DND-41 (cell line): Measurements from ENCODE around the gene GARIN5A.
A peak's percentile ranks its signal among the peaks of the same experiment; 100 is the strongest.

Experiments
- ATAC-seq: fragments of 200-7000 bp; cut with Tn5 transposase; 3 replicates; pipeline ENCODE4 v1.9.1; 2021; ENCODE audit warnings: low read depth; ENCODE audit not compliant: insufficient read depth
- DNase-seq: peaks from one replicate; pipeline ENCODE4 v3.0.0-alpha.2; 2020
- H2AFZ ChIP-seq: 2 replicates; pipeline ENCODE4 v1.6.0; 2012; ENCODE audit warnings: low read depth, low read length
- H3K27ac ChIP-seq: 2 replicates; pipeline ENCODE4 v1.5.1; 2012; ENCODE audit warnings: low read length, inconsistent platforms
- H3K27me3 ChIP-seq: fragments of 200-600 bp; sonication (generic); 2 replicates; pipeline ENCODE4 v1.6.0; 2012; ENCODE audit warnings: low read length, mild to moderate bottlenecking, inconsistent platforms; ENCODE audit not compliant: insufficient read depth, poor library complexity
- H3K36me3 ChIP-seq: 2 replicates; pipeline ENCODE4 v1.5.1; 2012; ENCODE audit warnings: low read length, inconsistent platforms; ENCODE audit not compliant: insufficient read depth
- H3K4me1 ChIP-seq: 2 replicates; pipeline ENCODE4 v1.5.1; 2012; ENCODE audit warnings: mild to moderate bottlenecking, low read length; ENCODE audit not compliant: insufficient read depth
- H3K4me2 ChIP-seq: 2 replicates; pipeline ENCODE4 v1.6.0; 2012; ENCODE audit warnings: mild to moderate bottlenecking, moderate library complexity, low read length, inconsistent platforms; ENCODE audit not compliant: insufficient read depth
- H3K4me3 ChIP-seq, 2 experiments: fragments of 200-600 bp in 1 of 2; shearing (Covaris generic) in 1 of 2; 2 replicates each; pipeline ENCODE4 v1.5.1; 2012 to 2016; ENCODE audit warnings: inconsistent platforms in 2 of 2, low read length in 2 of 2, mild to moderate bottlenecking in 2 of 2, low read depth in 1 of 2, moderate library complexity in 1 of 2
- H3K79me2 ChIP-seq: 2 replicates; pipeline ENCODE4 v1.6.0; 2012; ENCODE audit warnings: low read length, inconsistent platforms; ENCODE audit not compliant: insufficient read depth
- H3K9ac ChIP-seq: 2 replicates; pipeline ENCODE4 v1.6.0; 2012; ENCODE audit warnings: low read depth, mild to moderate bottlenecking, inconsistent platforms, low read length, moderate library complexity
- H3K9me3 ChIP-seq: 2 replicates; pipeline ENCODE4 v1.5.1; 2012; ENCODE audit warnings: low read length, moderate library complexity, mild to moderate bottlenecking, inconsistent platforms; ENCODE audit not compliant: insufficient read depth, severe bottlenecking
- H4K20me1 ChIP-seq: 2 replicates; pipeline ENCODE4 v1.6.0; 2012; ENCODE audit warnings: low read length; ENCODE audit not compliant: insufficient read depth
- CTCF ChIP-seq: IDR thresholded peaks from 2 replicates; pipeline ENCODE4 v1.5.1; 2012; ENCODE audit warnings: borderline replicate concordance, low read length, moderate library complexity, mild to moderate bottlenecking; ENCODE audit not compliant: poor library complexity, severe bottlenecking; ENCODE audit errors: extremely low read depth
- EZH2 ChIP-seq: IDR thresholded peaks from 3 replicates; pipeline ENCODE4 v1.6.1; 2012; ENCODE audit warnings: borderline replicate concordance, low read depth, mild to moderate bottlenecking, moderate library complexity, low read length, inconsistent platforms; ENCODE audit not compliant: severe bottlenecking

The GARIN5A gene

GRCh38 chr19:50501186-50501567 lies 24.5 kb upstream of the GARIN5A start:
- TF ChIP-seq CTCF (no peak), EZH2 (no peak)
- DNase-seq (no peak), ATAC-seq (no peak)
- Histone ChIP-seq H3K4me2 (no peak overlapping the region), H3K4me1 (no peaks in the 10 kb centered on the region), H3K27ac (no peak overlapping the region), H3K4me3 (no peak overlapping the region), H3K27me3 (no peaks in the 10 kb centered on the region), H4K20me1 (no peaks in the 10 kb centered on the region; the same call in 1 of the 2 replicates), H3K9me3 (no peaks in the 10 kb centered on the region), H3K36me3 (no peaks in the 10 kb centered on the region), H3K79me2 (no peaks in the 10 kb centered on the region), H2AFZ (no peak overlapping the region), H3K9ac (no peak overlapping the region)

- Histone ChIP-seq H3K4me1 (no peaks in the 10 kb centered on the region), H3K4me2 (no peak overlapping the region), H3K9ac (no peak overlapping the region), H3K36me3 (no peaks in the 10 kb centered on the region), H3K27ac (no peak overlapping the region), H3K4me3 (no peak overlapping the region), H3K79me2 (no peaks in the 10 kb centered on the region), H3K27me3 (no peaks in the 10 kb centered on the region), H4K20me1 (no peaks in the 10 kb centered on the region; the same call in 1 of the 2 replicates), H2AFZ (no peak overlapping the region), H3K9me3 (no peaks in the 10 kb centered on the region)
- ATAC-seq (no peak), DNase-seq (no peak)
- TF ChIP-seq CTCF (no peak), EZH2 (no peak)
Measured at GRCh38 chr19:50500753-50501151, 24.1 kb upstream of the GARIN5A start.

- no peaks in the 10 kb centered on the region for H3K4me1 ChIP-seq
- no peaks in the 10 kb centered on the region for H3K36me3 ChIP-seq
- ATAC-seq (peak; percentile 33; the same call in 1 of the 3 replicates), DNase-seq (no peak)
- no peaks in the 10 kb centered on the region for H3K27me3 ChIP-seq
- no peak overlapping the region for H3K9ac ChIP-seq
- no peaks in the 10 kb centered on the region for H3K79me2 ChIP-seq
- H4K20me1 ChIP-seq = no peaks in the 10 kb centered on the region; the same call in 1 of the 2 replicates
- H3K9me3 ChIP-seq = no peaks in the 10 kb centered on the region
- no peak overlapping the region for H3K4me3 ChIP-seq
- TF ChIP-seq CTCF (no peak), EZH2 (no peak)
- no peak overlapping the region for H2AFZ ChIP-seq
- no peak overlapping the region for H3K4me2 ChIP-seq
- H3K27ac ChIP-seq = no peak overlapping the region
Measured at GRCh38 chr19:50500060-50500752, 23.6 kb upstream of the GARIN5A start.
